GM12872 (cell line): Measurements from ENCODE around the gene TMEM150B.

ENCODE experiments used
- TF ChIP-seq, protein P1 (sequence below): IDR thresholded peaks from 3 replicates; pipeline ENCODE4 v1.5.1; 2011; ENCODE audit warnings: low read depth, mild to moderate bottlenecking, low read length, moderate library complexity; ENCODE audit not compliant: insufficient read depth

The TMEM150B gene

DNA sequence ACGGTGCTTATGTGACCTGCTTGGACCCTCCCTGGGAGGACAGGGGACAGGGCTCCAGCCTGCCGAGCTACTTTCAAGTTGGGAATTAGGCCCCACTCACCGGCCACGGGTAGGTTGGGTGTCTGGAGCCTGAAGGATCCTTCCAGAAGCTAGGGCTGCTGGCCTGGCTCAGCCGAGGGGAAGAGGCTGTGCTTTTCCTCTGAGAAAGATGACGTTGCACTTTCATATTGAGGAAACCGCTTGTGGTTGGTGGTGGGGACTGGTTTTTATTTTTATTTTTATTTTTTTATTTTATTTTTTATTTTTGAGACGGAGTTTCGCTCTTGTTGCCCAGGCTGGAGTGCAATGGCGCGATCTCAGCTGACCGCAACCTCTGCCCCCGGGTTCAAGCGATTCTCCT lies at the start of gene TMEM150B:
Gene TMEM150B (minus strand): TSS at position 170 of the 400 bp plus-strand sequence. CDS start 4,305 bp downstream, outside the sequence.
- TF ChIP-seq, protein P1, sequence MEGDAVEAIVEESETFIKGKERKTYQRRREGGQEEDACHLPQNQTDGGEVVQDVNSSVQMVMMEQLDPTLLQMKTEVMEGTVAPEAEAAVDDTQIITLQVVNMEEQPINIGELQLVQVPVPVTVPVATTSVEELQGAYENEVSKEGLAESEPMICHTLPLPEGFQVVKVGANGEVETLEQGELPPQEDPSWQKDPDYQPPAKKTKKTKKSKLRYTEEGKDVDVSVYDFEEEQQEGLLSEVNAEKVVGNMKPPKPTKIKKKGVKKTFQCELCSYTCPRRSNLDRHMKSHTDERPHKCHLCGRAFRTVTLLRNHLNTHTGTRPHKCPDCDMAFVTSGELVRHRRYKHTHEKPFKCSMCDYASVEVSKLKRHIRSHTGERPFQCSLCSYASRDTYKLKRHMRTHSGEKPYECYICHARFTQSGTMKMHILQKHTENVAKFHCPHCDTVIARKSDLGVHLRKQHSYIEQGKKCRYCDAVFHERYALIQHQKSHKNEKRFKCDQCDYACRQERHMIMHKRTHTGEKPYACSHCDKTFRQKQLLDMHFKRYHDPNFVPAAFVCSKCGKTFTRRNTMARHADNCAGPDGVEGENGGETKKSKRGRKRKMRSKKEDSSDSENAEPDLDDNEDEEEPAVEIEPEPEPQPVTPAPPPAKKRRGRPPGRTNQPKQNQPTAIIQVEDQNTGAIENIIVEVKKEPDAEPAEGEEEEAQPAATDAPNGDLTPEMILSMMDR: no peak

GRCh38 chr19:55373993-55374757 lies 49.0 kb upstream of the TMEM150B start:
- TF ChIP-seq, protein P1: no peak

DNA sequence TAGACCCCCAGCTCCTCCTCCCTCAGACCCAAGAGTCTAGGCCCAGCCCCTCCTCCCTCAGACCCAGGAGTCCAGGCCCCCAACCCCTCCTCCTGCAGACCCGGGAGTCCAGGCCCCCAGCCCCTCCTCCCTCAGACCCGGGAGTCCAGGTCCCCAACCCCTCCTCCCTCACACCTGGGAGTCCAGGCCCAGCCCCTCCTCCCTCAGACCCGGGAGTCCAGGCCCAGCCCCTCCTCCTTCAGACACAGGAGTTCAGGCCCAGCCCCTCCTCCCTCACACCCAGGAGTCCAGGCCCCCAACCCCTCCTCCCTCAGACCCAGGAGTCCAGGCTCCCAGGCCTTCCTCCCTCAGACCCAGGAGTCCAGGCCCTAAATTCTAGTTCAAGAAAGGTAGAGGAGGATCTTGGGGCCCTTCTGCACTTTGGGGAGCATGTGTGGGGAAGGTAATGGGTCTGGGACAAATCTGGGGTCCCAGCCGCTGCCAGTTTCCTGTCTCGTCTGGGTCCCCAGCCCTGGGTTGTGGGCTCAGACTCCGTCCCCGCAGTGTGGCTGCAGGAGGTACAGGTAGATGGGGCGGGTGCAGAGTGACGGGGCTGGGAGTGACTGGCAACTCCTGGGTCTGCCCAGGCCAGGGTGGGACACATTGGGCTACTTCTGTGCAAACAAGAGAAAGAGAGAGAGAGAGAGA lies 48.3 kb upstream of the TMEM150B start:
- TF ChIP-seq, protein P1: no peak

GRCh38 chr19:55372316-55373081 lies 47.4 kb upstream of the TMEM150B start:
- TF ChIP-seq, protein P1: no peak

GRCh38 chr19:55370305-55370988 lies 45.3 kb upstream of the TMEM150B start, which contains the start of gene IL11:
Gene IL11 (minus strand): TSS chr19:55370463. CDS start chr19:55370310, 153 bp downstream.
- TF ChIP-seq, protein P1: no peak

- TF ChIP-seq, protein P1: no peak
Observed at GRCh38 chr19:55369653-55370304, 44.6 kb upstream of the TMEM150B start.
